ENCODE data around the gene CALHM2.
A peak's percentile ranks its signal among the peaks of the same experiment; 100 is the strongest.
"Not testable (repeated sequence)": the region's sequence is repeated elsewhere in the genome, so short reads cannot be mapped to it uniquely, and the experiment has no call there.

The CALHM2 gene

GRCh38 chr10:103449208-103450144 lies 2.7 kb downstream of the CALHM2 start:
- no peak for DNase-seq

GRCh38 chr10:103448746-103449145 lies 3.4 kb downstream of the CALHM2 start:
- no peak for DNase-seq

- DNase-seq, result no peak
Observed at GRCh38 chr10:103447187-103447586, 5.0 kb downstream of the CALHM2 start.

GRCh38 chr10:103445767-103446567 lies 6.2 kb downstream of the CALHM2 start:
- no peak for DNase-seq

- no peak for DNase-seq
Observed at GRCh38 chr10:103445366-103445765, 6.8 kb downstream of the CALHM2 start.

GRCh38 chr10:103444478-103444877 lies 7.7 kb downstream of the CALHM2 start:
- no peak for DNase-seq

GRCh38 chr10:103443475-103444185 lies 8.5 kb downstream of the CALHM2 start:
- DNase-seq, result no peak

GRCh38 chr10:103442031-103442461 lies 10.1 kb downstream of the CALHM2 start:
- DNase-seq, result no peak

- DNase-seq, result no peak
Observed at GRCh38 chr10:103441611-103442010, 10.6 kb downstream of the CALHM2 start.

GRCh38 chr10:103441206-103441605 lies 11.0 kb downstream of the CALHM2 start:
- DNase-seq, result no peak

- no peak for DNase-seq
Observed at GRCh38 chr10:103440416-103440815, 11.8 kb downstream of the CALHM2 start.

GRCh38 chr10:103439776-103440175 lies 12.4 kb downstream of the CALHM2 start:
- no peak for DNase-seq

- no peak for DNase-seq
Observed at GRCh38 chr10:103433858-103434257, 18.3 kb downstream of the CALHM2 start.

- no peak for DNase-seq
Observed at GRCh38 chr10:103431902-103432301, 20.3 kb downstream of the CALHM2 start.

- peak; percentile 15 for DNase-seq
Observed at GRCh38 chr10:103429647-103430046, 22.5 kb downstream of the CALHM2 start.

- DNase-seq, result no peak
Observed at GRCh38 chr10:103428989-103429643, 23.1 kb downstream of the CALHM2 start.

- DNase-seq, result no peak
Observed at GRCh38 chr10:103427866-103428265, 24.3 kb downstream of the CALHM2 start.

- DNase-seq, result no peak
Observed at GRCh38 chr10:103423748-103424147, 28.4 kb downstream of the CALHM2 start.

- DNase-seq, result no peak
Observed at GRCh38 chr10:103419101-103419500, 33.1 kb downstream of the CALHM2 start.

GRCh38 chr10:103417601-103418000 lies 34.6 kb downstream of the CALHM2 start:
- no peak for DNase-seq

- DNase-seq, result not testable (repeated sequence)
Observed at GRCh38 chr10:103417148-103417469, 35.1 kb downstream of the CALHM2 start.

- DNase-seq, result peak; percentile 44
Observed at GRCh38 chr10:103416436-103417147, 35.6 kb downstream of the CALHM2 start.

Data from central memory CD4-positive, alpha-beta T cell (primary cell).